Fibroblast of skin of left biceps (primary cell): ENCODE results near the gene PRAMEF7.
"Not testable (repeated sequence)": the region's sequence is repeated elsewhere in the genome, so short reads cannot be mapped to it uniquely, and the experiment has no call there.

Experiments
- DNase-seq, 2 experiments: peaks; one replicate each; pipeline ENCODE4 v3.0.0-alpha.2; 2013; ENCODE audit warnings: low read depth in 2 of 2

PRAMEF7 gene

DNA sequence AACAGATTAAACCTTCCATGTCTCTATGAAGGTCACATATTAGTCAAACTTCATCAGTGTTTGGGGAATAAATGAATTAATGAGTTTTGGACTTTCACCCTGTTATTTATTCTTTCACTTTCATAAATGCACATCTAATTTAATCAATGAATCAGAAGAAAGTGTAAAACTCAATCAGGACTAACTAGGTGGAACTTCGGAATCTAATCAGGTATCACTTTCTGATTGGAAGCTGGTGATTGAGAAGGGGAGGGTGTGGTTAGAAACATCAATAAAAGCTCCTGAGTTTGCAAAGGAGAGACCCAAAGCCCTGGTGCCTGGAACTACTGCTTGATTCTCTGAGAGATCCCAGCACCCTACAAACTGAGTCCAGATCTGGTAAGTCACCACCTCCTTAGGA is at the start of gene PRAMEF7:
TSS of gene PRAMEF7 (plus strand) at position 301 of the 400 bp plus-strand sequence. CDS start 1,083 bp downstream, outside the sequence.
- not testable (repeated sequence) for DNase-seq

DNA sequence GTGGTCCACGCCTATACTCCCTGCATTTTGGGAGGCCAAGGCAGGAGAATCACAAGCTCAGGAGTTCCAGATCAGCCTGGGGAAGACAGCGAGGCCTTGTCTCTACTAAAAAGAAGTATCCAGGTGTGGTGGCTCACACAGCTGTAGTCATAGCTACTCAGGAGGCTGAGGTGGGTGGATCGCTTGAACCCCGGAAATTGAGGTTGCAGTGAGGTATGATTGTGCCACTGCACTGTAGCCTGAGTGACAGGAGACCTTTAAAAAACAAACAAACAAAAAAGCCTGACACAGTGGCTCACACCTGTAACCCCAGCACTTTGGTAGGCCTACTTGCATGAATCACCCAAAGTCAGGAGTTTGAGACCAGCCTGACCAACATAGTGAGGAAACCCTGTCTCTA is 38.0 kb upstream of the PRAMEF7 start:
- DNase-seq, result not testable (repeated sequence)

DNA sequence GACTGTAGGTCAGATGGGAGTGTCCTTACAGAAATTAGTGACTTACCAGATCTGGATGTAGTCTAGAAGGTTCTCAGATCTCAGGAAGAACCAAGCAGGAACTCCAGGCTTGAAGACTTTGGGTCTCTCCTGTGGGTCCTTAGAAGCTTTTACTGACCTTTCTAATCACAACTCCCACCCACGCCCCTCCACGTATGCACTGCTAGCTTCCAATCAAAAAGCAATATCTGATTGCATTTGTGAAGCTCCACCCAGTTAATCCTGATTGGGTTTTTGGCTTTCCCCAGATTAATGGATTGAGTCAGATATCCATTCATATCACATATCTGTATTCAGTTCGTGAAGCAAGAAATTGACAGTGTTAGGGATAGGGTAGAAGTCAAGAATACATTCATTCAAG is 30.3 kb upstream of the PRAMEF7 start, which contains the start of gene PRAMEF4:
TSS of gene PRAMEF4 (minus strand) at position 101 of the 400 bp plus-strand sequence. CDS start 2,807 bp downstream, outside the sequence.
- not testable (repeated sequence) for DNase-seq

DNA sequence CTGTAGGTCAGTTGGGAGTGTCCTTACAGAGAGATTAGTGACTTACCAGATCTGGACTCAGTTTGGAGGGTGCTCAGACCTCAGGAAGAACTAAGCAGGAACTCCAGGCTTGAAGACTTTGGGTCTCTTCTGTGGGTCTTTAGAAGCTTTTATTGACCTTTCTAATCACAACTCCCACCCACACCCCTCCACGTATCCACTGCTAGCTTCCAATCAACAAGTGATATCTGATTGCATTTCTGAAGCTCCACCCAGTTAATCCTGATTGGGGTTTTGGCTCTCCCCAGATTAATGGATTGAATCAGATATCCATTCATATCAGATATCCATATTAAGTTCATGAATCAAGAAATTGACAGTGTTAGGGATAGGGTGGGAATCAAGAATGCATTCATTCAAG is 18.2 kb upstream of the PRAMEF7 start, which contains the start of gene PRAMEF10:
TSS of gene PRAMEF10 (minus strand) at position 101 of the 400 bp plus-strand sequence. CDS start 2,423 bp downstream, outside the sequence.
- DNase-seq, result not testable (repeated sequence)

DNA sequence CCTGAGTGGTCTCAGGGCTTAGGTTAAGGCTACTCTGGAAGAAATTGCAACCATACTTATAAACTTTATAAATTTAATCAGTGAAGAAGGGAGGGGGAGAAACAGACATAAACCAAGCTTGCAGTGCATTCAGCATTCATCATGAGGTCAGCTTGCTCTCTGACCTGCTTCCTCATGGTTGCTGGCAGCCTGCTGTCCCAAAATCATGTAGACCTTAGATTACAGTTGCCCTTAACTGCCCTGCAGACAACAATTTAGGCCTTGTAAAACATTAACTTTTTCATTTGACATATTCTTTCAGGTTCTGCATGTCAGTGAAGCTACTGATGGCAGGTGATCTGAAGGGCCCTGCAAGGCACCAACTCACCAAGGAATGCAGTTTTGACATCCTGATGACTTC is 17.2 kb upstream of the PRAMEF7 start:
- not testable (repeated sequence) for DNase-seq

DNA sequence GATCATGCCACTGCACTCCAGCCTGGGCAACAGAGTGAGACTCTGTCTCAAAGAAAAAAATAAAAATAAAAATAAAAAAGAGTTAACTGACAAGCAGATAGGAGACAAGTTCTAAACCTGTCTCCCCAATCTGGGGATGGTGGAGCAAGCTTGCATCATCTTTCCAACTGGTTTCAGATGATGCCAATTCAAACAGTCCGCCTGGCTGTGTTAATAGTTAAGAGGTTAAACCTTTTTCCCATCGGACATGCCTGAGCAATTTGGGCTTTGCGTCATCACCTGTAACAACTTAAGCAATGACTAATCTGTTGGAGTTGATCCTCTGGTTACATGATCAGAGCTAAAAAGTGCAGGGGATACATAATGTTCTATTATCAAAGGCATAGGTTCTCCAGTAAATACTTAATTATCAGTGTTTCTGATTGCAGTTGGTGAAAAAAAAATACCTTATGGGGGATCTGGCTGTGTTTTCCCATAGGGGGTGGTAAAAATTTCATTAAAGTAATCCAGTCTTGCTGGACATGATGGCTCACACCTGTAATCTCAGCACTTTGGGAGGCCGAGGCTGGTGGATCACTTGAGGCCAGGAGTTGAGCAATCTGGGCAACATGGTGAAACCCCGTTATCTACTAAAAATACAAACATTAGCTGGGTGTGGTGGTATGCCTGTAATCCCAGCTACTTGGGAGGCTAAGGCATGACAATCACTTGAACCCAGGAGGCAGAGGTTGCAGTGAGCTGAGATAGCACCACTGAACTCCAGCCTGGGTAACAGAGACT is 12.4 kb upstream of the PRAMEF7 start:
- DNase-seq, result not testable (repeated sequence)

DNA sequence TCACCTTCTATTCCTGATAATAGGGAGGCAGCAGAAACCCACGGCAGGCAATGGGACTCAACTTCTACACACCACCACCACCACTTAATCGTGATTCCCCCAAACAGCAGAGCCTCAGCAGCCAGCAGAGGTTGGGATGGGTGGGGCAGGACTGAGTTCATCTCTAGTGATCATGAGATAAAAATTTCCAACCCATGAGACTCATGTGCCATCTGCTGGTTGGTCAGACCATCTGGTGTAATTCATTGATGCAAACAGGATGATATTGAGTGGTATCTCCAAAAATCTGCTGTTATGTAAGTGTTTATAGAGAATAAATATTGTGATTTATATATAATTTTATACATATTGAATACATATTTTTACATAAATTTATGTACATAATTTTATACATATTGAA is 5.3 kb downstream of the PRAMEF7 start:
- DNase-seq, result not testable (repeated sequence)

DNA sequence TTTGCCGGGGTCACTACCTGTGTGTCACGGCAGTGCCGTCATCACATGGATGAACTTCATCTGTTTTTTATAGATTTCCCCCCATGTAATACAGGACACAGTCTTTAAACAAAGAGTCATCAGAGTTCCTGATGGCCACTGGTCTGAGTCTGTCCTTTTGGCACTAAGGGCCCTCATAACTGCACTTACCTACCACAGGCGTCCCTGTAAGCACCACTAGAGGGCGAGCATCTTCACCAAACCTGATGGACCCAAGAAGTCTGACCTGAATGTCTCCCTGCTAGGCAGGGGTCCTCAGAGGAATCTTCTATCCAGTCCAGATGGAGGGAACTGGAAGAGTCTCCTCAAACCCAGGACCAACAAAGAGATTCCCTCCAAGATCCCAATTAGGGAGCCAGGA is 8.0 kb downstream of the PRAMEF7 start:
- DNase-seq, result not testable (repeated sequence)

DNA sequence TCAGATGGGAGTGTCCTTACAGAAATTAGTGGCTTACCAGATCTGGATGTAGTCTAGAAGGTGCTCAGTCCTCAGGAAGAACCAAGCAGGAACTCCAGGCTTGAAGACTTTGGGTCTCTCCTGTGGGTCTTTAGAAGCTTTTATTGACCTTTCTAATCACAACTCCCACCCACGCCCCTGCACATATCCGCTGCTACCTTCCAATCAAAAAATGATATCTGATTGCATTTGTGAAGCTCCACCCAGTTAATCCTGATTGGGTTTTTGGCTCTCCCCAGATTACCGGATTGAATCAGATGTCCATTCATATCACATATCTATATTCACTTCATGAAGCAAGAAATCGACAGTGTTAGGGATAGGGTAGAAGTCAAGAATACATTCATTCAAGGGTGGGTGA is 31.1 kb downstream of the PRAMEF7 start, which contains the start of gene PRAMEF6:
TSS of gene PRAMEF6 (minus strand) at position 101 of the 400 bp plus-strand sequence. CDS start 5,062 bp downstream, outside the sequence.
- DNase-seq, result not testable (repeated sequence)
